ENCODE measurements around the gene ACCS.
A peak's percentile ranks its signal among the peaks of the same experiment; 100 is the strongest.

The ACCS gene

GRCh38 chr11:44065841-44066731 lies at the start of gene ACCS:
TSS of gene ACCS (plus strand) at chr11:44066270. CDS start at chr11:44067628, 1,358 bp downstream.
- DNase-seq (ENCODE audit: low spot score), result peak; percentile 94

GRCh38 chr11:44016546-44017442 lies 49.3 kb upstream of the ACCS start:
- no peak for DNase-seq (ENCODE audit: low spot score)

GRCh38 chr11:44017443-44018126 lies 48.5 kb upstream of the ACCS start:
- no peak for DNase-seq (ENCODE audit: low spot score)

GRCh38 chr11:44018127-44018521 lies 47.9 kb upstream of the ACCS start:
- no peak for DNase-seq (ENCODE audit: low spot score)

- DNase-seq (ENCODE audit: low spot score), result no peak
These were observed 47.2 kb upstream of the ACCS start for GRCh38 chr11:44018829-44019228.

- DNase-seq (ENCODE audit: low spot score), result no peak
These were observed 41.1 kb upstream of the ACCS start for GRCh38 chr11:44024977-44025376.

- DNase-seq (ENCODE audit: low spot score), result no peak
These were observed 40.3 kb upstream of the ACCS start for GRCh38 chr11:44025727-44026126.

GRCh38 chr11:44028401-44028800 lies 37.7 kb upstream of the ACCS start:
- no peak for DNase-seq (ENCODE audit: low spot score)

GRCh38 chr11:44028816-44029506 lies 37.1 kb upstream of the ACCS start:
- no peak for DNase-seq (ENCODE audit: low spot score)

GRCh38 chr11:44029507-44029845 lies 36.6 kb upstream of the ACCS start:
- DNase-seq (ENCODE audit: low spot score), result no peak

- no peak for DNase-seq (ENCODE audit: low spot score)
These were observed 35.8 kb upstream of the ACCS start for GRCh38 chr11:44029977-44030911.

GRCh38 chr11:44030996-44031395 lies 35.1 kb upstream of the ACCS start:
- DNase-seq (ENCODE audit: low spot score), result no peak

GRCh38 chr11:44031549-44031948 lies 34.5 kb upstream of the ACCS start:
- DNase-seq (ENCODE audit: low spot score), result no peak

- peak; percentile 13 for DNase-seq (ENCODE audit: low spot score)
These were observed 33.6 kb upstream of the ACCS start for GRCh38 chr11:44032299-44033085.

GRCh38 chr11:44033411-44033850 lies 32.6 kb upstream of the ACCS start:
- no peak for DNase-seq (ENCODE audit: low spot score)

- DNase-seq (ENCODE audit: low spot score), result no peak
These were observed 32.2 kb upstream of the ACCS start for GRCh38 chr11:44033856-44034255.

- DNase-seq (ENCODE audit: low spot score), result no peak
These were observed 31.4 kb upstream of the ACCS start for GRCh38 chr11:44034639-44035038.

GRCh38 chr11:44036811-44037657 lies 29.0 kb upstream of the ACCS start:
- peak; percentile 78 for DNase-seq (ENCODE audit: low spot score)

- DNase-seq (ENCODE audit: low spot score), result no peak
These were observed 28.4 kb upstream of the ACCS start for GRCh38 chr11:44037658-44037998.

Measured in kidney tubule cell (primary cell).